Neuronal stem cell (in vitro differentiated cells): ENCODE results near the gene ODF2.
"Not testable (repeated sequence)": the region's sequence is repeated elsewhere in the genome, so short reads cannot be mapped to it uniquely, and the experiment has no call there.

Experiments
- DNase-seq: peaks from one replicate; pipeline ENCODE4 v3.0.0-alpha.2; 2013; ENCODE audit warnings: low spot score
- H2AFZ ChIP-seq: one replicate; pipeline ENCODE4 v1.6.1; 2013; ENCODE audit warnings: mild to moderate bottlenecking, low read length, inconsistent platforms
- H2AK5ac ChIP-seq: 2 replicates; pipeline ENCODE4 v1.6.1; 2013; ENCODE audit warnings: low read depth, mild to moderate bottlenecking, inconsistent platforms, low read length, moderate library complexity, mixed read lengths
- H2BK120ac ChIP-seq: 2 replicates; pipeline ENCODE4 v1.6.1; 2013; ENCODE audit warnings: low read depth, mild to moderate bottlenecking, inconsistent platforms, low read length, moderate library complexity, mixed read lengths
- H2BK12ac ChIP-seq: one replicate; pipeline ENCODE4 v1.6.1; 2013; ENCODE audit warnings: low read length, inconsistent platforms
- H2BK15ac ChIP-seq: 2 replicates; pipeline ENCODE4 v1.6.1; 2013; ENCODE audit warnings: mild to moderate bottlenecking, low read length, inconsistent platforms, mixed read lengths
- H2BK5ac ChIP-seq: one replicate; pipeline ENCODE4 v1.6.1; 2013; ENCODE audit warnings: inconsistent platforms, mild to moderate bottlenecking, low read length, moderate library complexity
- H3K14ac ChIP-seq: one replicate; pipeline ENCODE4 v1.6.1; 2013; ENCODE audit warnings: low read length, inconsistent platforms
- H3K18ac ChIP-seq: 2 replicates; pipeline ENCODE4 v1.6.1; 2013; ENCODE audit warnings: low read length, inconsistent platforms
- H3K23ac ChIP-seq: 2 replicates; pipeline ENCODE4 v1.6.1; 2013; ENCODE audit warnings: low read depth, mild to moderate bottlenecking, mixed read lengths, low read length, inconsistent platforms; ENCODE audit not compliant: poor library complexity
- H3K27ac ChIP-seq: replicated peaks from 3 replicates; pipeline ENCODE4 v1.5.1; 2013; ENCODE audit warnings: low read length, inconsistent platforms
- H3K27me3 ChIP-seq, 3 experiments: 2 replicates each; pipeline ENCODE4 v1.6.1; 2013; ENCODE audit warnings: low read length in 3 of 3, mild to moderate bottlenecking in 2 of 3, inconsistent platforms in 1 of 3, low read depth in 1 of 3, mixed read lengths in 1 of 3, moderate library complexity in 1 of 3; ENCODE audit not compliant: control insufficient read depth in 3 of 3, insufficient read depth in 3 of 3
- H3K36me3 ChIP-seq, 2 donors: replicated peaks in 1 of 2; 2 replicates each; pipeline ENCODE4 v1.6.1; 2013; ENCODE audit warnings: low read length in 2 of 2; ENCODE audit not compliant: control insufficient read depth in 2 of 2, insufficient read depth in 2 of 2
- H3K4ac ChIP-seq: 2 replicates; pipeline ENCODE4 v1.6.1; 2013; ENCODE audit warnings: inconsistent platforms, mild to moderate bottlenecking, low read length, moderate library complexity
- H3K4me1 ChIP-seq, 2 donors: 1 replicate in 1 of 2; 2 replicates in 1 of 2; pipeline ENCODE4 v1.6.1; 2013; ENCODE audit warnings: low read length in 2 of 2, low read depth in 1 of 2; ENCODE audit not compliant: control insufficient read depth in 2 of 2, insufficient read depth in 1 of 2
- H3K4me2 ChIP-seq: one replicate; pipeline ENCODE4 v1.6.1; 2013; ENCODE audit warnings: mild to moderate bottlenecking, low read length, inconsistent platforms; ENCODE audit not compliant: insufficient read depth, poor library complexity, severe bottlenecking
- H3K4me3 ChIP-seq, 2 donors: 2 replicates each; pipeline ENCODE4 v1.5.1; 2013; ENCODE audit warnings: low read length in 2 of 2, mild to moderate bottlenecking in 2 of 2, inconsistent platforms in 1 of 2, moderate library complexity in 1 of 2
- H3K79me1 ChIP-seq: one replicate; pipeline ENCODE4 v1.6.1; 2013; ENCODE audit warnings: low read depth, mild to moderate bottlenecking, inconsistent platforms, low read length, moderate library complexity
- H3K9ac ChIP-seq: one replicate; pipeline ENCODE4 v1.6.1; 2013; ENCODE audit warnings: mild to moderate bottlenecking, low read depth, low read length, inconsistent platforms; ENCODE audit not compliant: poor library complexity
- H3K9me3 ChIP-seq, 2 donors: replicated peaks in 1 of 2; 2 replicates each; pipeline versions ENCODE3 to v1.6.1; 2013; ENCODE audit warnings: low read length in 2 of 2, mild to moderate bottlenecking in 2 of 2, inconsistent platforms in 1 of 2, low read depth in 1 of 2, mixed read lengths in 1 of 2, moderate library complexity in 1 of 2; ENCODE audit not compliant: control insufficient read depth in 2 of 2, insufficient read depth in 1 of 2
- H4K8ac ChIP-seq: one replicate; pipeline ENCODE4 v1.6.1; 2013; ENCODE audit warnings: low read depth, mild to moderate bottlenecking, inconsistent platforms, low read length, moderate library complexity
- H4K91ac ChIP-seq: one replicate; pipeline ENCODE4 v1.6.1; 2013; ENCODE audit warnings: low read length, low read depth, mild to moderate bottlenecking, inconsistent platforms; ENCODE audit not compliant: poor library complexity
- WGBS, 2 donors: extraction: QIAGEN DNeasy Blood & Tissue Kit; methylation state at CpG; one replicate each; pipeline ENCODE4 v1.1.7; 2013; ENCODE audit warnings: missing lambda C conversion rate in 2 of 2, mixed read lengths in 1 of 2; ENCODE audit not compliant: insufficient read length in 2 of 2, insufficient replicate concordance in 1 of 2; ENCODE audit errors: extremely low coverage in 2 of 2; 5-methylcytosine and 5-hydroxymethylcytosine counted together

The ODF2 gene

DNA sequence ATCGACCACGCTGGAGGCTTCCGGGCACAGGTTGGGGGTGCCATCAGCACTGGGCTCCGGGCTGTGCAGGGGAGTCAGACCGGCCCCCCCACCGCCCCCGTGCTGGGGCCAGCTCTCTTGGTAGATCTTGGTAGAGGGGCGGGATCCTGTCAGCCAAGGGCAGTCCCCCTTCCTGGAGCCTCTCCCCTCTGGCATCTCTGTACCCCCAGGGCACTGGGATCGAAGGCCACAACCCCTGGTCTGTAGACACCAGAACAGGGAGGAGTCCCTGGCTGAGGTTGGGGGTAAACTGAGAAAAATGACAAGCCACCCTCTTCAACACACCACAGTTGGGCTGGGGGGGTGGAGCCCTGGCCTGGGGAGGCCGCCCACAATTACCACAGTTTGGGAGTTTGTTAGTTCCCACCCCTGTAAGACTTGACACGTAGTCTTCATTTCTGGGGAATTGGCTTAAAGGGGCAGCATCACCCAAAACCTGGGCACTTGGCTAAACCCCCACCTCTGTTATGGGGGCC, 34.3 kb upstream of the ODF2 start:
- H3K4ac ChIP-seq, result no peak overlapping the region
- no peak overlapping the region for H4K8ac ChIP-seq
- peaks cover 0 to 56% (median 15%) of the 10 kb centered on the region in 3 experiments for H3K27me3 ChIP-seq
- no peak overlapping the region for H2BK15ac ChIP-seq
- no peak overlapping the region for H2BK12ac ChIP-seq
- no peak overlapping the region for H4K91ac ChIP-seq
- peaks cover 4 to 11% of the 10 kb centered on the region in 2 donors for H3K4me1 ChIP-seq
- H3K79me1 ChIP-seq, result peaks cover 3% of the 10 kb centered on the region
- peaks cover 0 to 2% of the 10 kb centered on the region in 2 donors for H3K9me3 ChIP-seq
- H2BK120ac ChIP-seq, result peak overlapping the region; percentile 9
- no peak overlapping the region for H3K27ac ChIP-seq
- peak overlapping the region; percentile 80 for H3K23ac ChIP-seq
- no peak overlapping the region for H3K14ac ChIP-seq
- H2AFZ ChIP-seq, result peak overlapping the region; percentile 100
- WGBS, 2 donors, result no CpG with 5 or more reads among the region's 11 CpGs
- no peak overlapping the region for H3K9ac ChIP-seq
- peak overlapping the region; percentile 83 for H2AK5ac ChIP-seq
- H3K36me3 ChIP-seq, result peaks cover 0 to 14% of the 10 kb centered on the region in 2 donors
- H3K4me3 ChIP-seq, result peak overlapping the region in 1 of 2 donors; percentile 82
- H2BK5ac ChIP-seq, result peak overlapping the region; percentile 5
- H3K18ac ChIP-seq, result peak overlapping the region; percentile 59
- H3K4me2 ChIP-seq, result peak overlapping the region; percentile 97
- no peak for DNase-seq

DNA sequence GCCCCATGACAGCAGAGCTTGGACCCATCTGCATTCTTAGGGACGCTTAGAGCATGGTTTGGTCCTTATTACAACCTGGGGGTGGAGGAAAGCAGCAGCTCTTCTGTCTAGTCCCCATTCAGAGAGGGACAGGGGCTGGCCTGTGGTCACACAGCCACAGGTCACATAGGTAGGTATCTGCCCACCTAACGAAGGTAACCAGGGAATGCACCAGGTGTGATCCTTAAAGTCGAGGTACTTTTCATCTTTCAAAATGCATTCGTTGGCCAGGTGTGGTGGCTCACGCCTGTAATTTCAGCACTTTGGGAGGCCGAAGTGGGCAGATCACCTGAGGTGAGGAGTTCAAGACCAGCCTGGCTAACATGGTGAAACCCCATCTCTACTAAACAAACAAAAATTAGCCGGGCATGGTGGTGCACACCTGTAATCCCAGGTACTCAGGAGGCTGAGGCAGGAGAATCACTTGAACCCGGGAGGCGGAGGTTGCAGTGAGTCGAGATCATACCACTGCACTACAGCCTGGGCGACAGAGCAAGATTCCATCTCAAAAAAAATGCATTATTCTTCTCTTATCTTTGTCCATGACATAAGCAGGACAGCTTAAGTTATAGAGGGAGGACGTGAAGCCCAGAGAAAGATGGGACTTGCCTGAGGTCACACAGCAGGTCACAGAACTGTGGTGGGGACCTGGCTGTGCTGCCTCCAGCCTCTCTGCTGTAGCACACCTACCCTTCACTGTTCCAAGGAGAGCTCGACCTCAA, 33.6 kb upstream of the ODF2 start:
- H2BK15ac ChIP-seq, H2AFZ ChIP-seq, H3K23ac ChIP-seq, H3K27ac ChIP-seq, H4K91ac ChIP-seq, H3K14ac ChIP-seq, H3K9ac ChIP-seq, H3K9me3 ChIP-seq, H3K18ac ChIP-seq, H4K8ac ChIP-seq, H3K4me3 ChIP-seq, H2BK12ac ChIP-seq, H3K4ac ChIP-seq, H3K4me2 ChIP-seq, DNase-seq, H3K79me1 ChIP-seq, H2AK5ac ChIP-seq: not testable (repeated sequence)
- peaks cover 0 to 17% of the 10 kb centered on the region in 2 donors for H3K36me3 ChIP-seq
- H2BK120ac ChIP-seq, result peak overlapping the region; percentile 9
- H3K4me1 ChIP-seq, result peaks cover 4 to 10% of the 10 kb centered on the region in 2 donors
- peaks cover 0 to 50% (median 15%) of the 10 kb centered on the region in 3 experiments for H3K27me3 ChIP-seq
- no CpG with 5 or more reads among the region's 13 CpGs for WGBS, 2 donors
- peak overlapping the region; percentile 5 for H2BK5ac ChIP-seq

DNA sequence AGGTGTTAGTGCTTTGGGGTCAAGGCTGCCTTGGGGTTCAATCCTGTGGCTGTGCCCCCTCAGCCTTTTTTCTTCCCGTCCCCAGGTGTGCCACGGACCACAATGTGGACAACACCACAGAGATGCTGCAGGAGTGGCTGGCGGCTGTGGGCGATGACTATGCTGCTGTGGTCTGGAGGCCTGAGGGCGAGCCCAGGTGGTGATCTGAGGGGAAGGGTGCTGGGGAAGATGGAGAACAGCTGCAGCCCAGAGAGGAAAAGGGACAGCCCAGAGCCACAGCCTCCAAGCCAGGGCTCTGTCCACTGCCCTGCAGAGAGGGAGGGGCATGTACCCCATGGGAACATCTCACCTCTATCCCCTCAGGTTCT, 33.0 kb upstream of the ODF2 start:
- no peak overlapping the region for H3K4me3 ChIP-seq
- no peak overlapping the region for H2AK5ac ChIP-seq
- peaks cover 0 to 17% of the 10 kb centered on the region in 2 donors for H3K36me3 ChIP-seq
- no peak overlapping the region for H3K4me2 ChIP-seq
- no peak overlapping the region for H2BK120ac ChIP-seq
- no peak overlapping the region for H2BK5ac ChIP-seq
- peaks cover 0 to 2% of the 10 kb centered on the region in 2 donors for H3K9me3 ChIP-seq
- no peak overlapping the region for H3K23ac ChIP-seq
- no peak overlapping the region for H3K14ac ChIP-seq
- no peak overlapping the region for H3K4ac ChIP-seq
- H3K9ac ChIP-seq, result no peak overlapping the region
- no peak overlapping the region for H2BK12ac ChIP-seq
- H4K8ac ChIP-seq, result no peak overlapping the region
- H3K4me1 ChIP-seq, result peaks cover 4 to 10% of the 10 kb centered on the region in 2 donors
- H2AFZ ChIP-seq, result no peak overlapping the region
- H3K27me3 ChIP-seq, result peaks cover 0 to 47% (median 15%) of the 10 kb centered on the region in 3 experiments
- DNase-seq, result no peak
- H3K79me1 ChIP-seq, result peaks cover 3% of the 10 kb centered on the region
- no peak overlapping the region for H4K91ac ChIP-seq
- no CpG with 5 or more reads among the region's 5 CpGs for WGBS, 2 donors
- no peak overlapping the region for H3K27ac ChIP-seq
- H3K18ac ChIP-seq, result no peak overlapping the region
- H2BK15ac ChIP-seq, result no peak overlapping the region

DNA sequence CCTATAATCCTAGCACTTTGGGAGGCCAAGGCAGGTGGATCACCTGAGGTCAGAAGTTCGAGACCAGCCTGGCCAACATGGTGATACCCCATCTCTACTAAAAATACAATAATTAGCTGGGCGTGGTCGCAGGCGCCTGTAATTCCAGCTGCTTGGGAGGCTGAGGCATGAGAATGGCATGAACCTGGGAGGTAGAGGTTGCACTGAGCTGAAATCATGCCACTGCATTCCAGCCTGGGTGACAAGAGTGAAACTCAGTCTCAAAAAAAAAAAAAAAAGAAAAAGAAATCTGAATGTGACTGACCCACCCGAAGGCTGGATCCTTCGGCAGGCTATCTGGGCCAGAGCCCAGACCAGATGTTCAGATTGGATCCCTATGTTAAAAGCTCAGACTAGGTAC, 32.5 kb upstream of the ODF2 start:
- H3K4ac ChIP-seq, H3K27ac ChIP-seq, H2BK15ac ChIP-seq, H4K8ac ChIP-seq, H2AFZ ChIP-seq, H2AK5ac ChIP-seq, H3K9ac ChIP-seq, DNase-seq, H3K79me1 ChIP-seq, H3K4me3 ChIP-seq, H4K91ac ChIP-seq, H3K23ac ChIP-seq, H3K4me2 ChIP-seq, H2BK120ac ChIP-seq, H2BK12ac ChIP-seq, H3K14ac ChIP-seq, H3K9me3 ChIP-seq, H3K18ac ChIP-seq, H2BK5ac ChIP-seq: not testable (repeated sequence)
- no CpG with 5 or more reads among the region's 6 CpGs for WGBS, 2 donors
- peaks cover 0 to 47% (median 15%) of the 10 kb centered on the region in 3 experiments for H3K27me3 ChIP-seq
- H3K36me3 ChIP-seq, result peaks cover 0 to 22% of the 10 kb centered on the region in 2 donors
- H3K4me1 ChIP-seq, result peaks cover 4 to 11% of the 10 kb centered on the region in 2 donors
